Measurements from ENCODE around the gene PRKAG2.

PRKAG2 gene

DNA sequence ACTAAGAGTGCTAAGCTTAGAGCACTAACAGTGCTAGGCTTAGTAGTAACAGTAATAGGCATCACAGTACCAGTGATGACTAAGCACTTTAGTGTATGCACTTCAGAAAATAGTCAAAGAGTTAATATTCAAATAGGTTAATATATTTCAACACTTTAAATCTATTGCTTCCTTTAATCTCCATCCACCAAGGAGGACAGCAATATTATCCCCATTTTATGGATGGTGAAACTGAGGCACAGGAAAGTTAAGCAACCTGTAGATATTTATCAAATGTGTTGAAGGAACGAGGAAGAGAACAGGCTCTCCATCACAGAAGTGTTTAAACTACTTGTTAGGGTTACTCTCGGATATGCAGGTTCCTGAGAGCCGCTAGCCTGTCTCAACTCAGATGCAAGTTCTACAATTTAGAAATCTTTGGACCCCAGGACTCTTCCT is 165.5 kb downstream of the PRKAG2 start:
- no peak for DNase-seq (ENCODE audit: low read depth in 2 of 2)

DNA sequence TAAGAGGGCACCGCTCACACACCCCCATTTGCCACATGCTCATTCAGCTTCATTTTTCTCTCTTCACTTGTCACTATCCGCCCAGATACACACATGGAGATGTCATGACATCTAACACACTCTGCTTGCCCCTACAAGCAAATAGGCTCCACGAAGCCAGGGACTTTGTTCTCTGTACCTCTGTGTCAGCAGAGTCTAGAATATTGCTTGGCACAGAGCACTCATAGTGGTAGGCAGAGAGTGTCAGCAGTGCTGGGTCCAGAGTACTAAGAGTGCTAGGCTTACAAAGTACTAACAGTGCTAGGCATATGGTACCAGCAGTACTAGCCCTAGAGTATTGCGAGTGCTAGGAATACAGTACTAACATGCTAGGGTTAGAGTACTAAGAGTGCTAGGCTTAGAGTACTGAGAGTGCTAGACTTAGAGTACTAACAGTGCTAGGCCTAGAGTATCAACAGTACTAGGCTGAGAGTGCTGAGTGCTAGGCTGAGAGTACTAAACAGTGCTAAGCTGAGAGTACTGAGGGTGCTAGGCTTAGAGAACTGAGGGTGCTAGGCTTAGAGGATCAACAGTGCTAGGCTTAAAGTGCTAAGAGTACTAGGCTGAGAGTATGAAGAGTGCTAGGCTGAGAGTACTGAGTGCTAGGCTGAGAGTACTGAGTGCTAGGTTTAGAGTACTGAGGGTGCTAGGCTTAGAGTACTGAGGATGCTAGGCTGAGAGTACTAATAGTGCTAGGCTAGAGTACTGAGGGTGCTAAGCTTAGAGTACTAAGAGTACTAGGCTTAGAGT is 166.1 kb downstream of the PRKAG2 start:
- no peak for DNase-seq (ENCODE audit: low read depth in 2 of 2)

DNA sequence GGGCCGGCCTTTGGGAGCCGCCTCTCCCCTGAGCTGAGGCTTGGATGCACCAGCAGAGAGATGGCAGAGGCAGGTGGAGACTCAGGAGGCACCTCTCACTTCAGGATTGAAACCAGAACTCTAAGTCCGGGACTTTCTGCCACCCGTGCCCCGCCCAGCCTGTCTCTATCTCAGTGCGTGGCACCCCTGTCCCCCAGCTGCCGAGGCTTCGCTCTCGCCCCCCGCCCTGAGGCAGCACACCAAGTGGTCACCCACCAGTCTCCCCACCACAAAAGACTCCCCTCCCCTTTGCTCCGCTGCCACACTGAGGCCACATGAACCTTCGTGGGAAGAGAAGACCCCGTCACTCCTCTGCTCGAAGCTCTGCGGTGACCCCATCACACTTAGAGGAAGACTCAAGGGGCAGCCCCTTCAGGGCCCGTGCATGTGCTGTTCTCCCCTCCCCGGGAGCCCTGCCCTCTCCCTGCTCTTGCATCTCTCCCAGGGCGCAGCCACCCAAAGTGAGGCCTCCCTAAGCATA is 166.7 kb downstream of the PRKAG2 start:
- no peak for DNase-seq (ENCODE audit: low read depth in 2 of 2)

GRCh38 chr7:151709141-151710038 is 167.5 kb downstream of the PRKAG2 start:
- DNase-seq (ENCODE audit: low read depth in 2 of 2) = no peak

- DNase-seq (ENCODE audit: low read depth in 2 of 2) = no peak
These were observed 168.3 kb downstream of the PRKAG2 start for GRCh38 chr7:151708610-151709009.

DNA sequence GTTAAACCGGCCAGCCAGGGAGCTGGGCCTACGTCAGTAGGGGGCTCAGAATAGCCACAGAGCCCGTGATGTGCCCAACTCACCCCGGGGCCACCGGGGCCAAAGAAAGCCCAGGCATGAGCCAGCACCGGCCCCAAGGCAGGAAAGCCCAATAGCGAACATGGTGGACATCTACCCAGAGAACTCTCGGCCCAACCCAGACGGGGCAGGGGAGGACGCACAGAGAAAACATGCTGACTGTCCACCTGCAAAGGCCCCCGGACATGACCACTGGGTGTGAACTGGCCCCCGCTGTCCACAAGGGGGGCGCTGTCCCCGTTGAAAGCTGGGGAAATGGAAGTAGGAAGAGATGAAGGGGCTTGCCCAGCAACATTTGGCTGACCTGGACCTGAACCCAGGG is 169.2 kb downstream of the PRKAG2 start:
- no peak for DNase-seq (ENCODE audit: low read depth in 2 of 2)

- no peak for DNase-seq (ENCODE audit: low read depth in 2 of 2)
These were observed 169.8 kb downstream of the PRKAG2 start for GRCh38 chr7:151707105-151707469.

DNA sequence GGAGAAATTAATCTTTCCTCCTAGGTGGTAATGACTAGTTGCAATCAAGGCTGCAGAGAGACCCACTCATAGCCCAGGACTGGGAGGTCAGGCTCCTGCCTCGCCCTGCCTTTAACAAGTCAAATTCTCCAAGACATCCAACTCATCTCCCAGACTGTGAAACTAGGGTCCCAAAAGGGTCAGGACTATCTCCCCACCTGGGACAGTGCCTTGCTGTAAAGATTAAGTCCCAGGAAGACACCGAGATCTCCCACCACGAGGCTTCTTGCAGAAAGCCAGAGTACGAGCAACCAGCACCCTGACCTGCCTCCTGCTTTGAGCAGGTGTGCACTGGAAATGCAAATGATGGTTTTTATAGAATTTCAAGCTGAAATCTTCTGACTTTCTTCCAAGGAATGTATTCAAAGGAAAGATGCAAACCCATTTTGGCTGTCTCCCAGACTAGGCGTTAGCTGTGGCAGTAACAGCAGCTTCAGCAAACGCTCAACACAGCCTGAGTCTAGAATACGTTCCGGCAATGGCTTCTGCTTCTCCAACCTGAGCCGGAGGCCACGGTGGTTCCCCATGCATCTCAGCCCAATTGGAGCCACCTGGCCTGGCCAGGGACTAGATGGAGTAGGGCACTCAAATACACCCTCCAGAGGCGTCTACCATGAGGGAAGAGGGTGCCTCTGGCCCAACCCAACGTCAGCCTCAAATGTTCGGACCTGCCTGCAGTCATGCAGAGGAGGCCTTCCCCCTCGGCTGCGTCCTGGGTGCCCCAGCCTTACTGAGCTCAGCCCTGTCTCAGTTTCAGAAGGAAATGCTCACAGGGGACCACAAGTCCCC is 170.4 kb downstream of the PRKAG2 start:
- no peak for DNase-seq (ENCODE audit: low read depth in 2 of 2)

DNA sequence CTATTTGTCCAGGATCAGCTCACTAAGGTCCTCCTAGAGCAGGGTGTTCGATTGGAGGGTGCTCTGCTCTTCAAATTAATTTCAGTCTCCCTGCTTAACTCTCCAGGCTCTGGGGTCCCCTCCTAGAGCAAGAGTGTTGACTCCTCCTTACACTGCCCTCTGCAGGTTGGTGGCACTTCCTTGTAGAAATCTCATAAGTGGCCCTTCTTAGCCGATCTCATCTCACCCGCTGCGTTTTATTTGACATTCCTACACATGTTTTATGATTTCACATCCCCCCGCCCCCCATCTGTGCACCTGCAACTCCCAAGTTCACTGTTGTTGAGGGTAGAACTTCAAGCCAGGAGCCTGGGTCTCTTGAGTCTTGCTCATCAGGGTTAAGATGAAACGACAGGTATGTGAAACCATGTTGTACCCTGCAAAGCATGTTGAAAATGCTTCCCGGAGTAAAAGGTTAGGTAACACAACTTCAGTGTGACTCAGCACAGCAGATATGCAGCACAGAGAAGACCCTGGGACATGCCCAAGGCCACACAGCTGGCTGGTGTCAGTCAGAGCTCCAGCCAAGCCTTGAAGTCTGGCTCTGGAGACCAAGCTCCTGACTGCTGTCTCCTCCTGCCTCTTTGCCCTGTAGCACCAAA is 171.2 kb downstream of the PRKAG2 start:
- DNase-seq (ENCODE audit: low read depth in 2 of 2) = no peak

DNA sequence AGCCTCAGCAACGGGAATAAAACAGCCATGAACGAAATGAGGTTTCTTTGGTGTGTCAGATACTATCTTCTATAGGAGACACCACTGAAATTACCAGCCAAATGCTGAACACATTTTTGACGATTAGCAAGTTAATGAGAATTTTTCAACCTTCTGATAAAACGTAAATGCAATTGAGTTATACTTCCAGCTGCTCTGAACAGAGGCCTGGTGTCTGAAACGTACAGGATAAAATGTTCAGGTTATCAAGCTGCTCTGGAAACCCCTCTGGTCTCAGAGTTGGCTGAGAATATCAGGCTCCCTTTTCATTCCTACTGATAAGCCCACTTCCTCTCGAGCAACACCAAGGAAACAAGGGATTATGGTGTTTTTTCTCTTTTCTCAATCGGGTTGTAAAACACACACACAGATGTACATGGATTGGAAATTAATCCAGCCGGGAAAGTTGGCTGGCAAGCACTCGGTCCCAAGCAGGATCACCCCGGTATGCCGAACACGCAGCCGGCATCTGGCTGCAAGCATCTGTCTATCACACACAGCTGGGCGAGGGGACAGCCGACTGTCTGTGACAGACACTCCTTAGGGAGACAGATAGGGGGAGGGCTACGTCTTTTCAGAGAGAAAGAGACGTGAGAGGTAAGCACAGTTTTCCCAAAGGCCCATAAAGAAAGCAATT is 171.8 kb downstream of the PRKAG2 start:
- DNase-seq (ENCODE audit: low read depth in 2 of 2) = no peak

GRCh38 chr7:151704299-151704959 is 172.5 kb downstream of the PRKAG2 start:
- DNase-seq (ENCODE audit: low read depth in 2 of 2) = no peak

DNA sequence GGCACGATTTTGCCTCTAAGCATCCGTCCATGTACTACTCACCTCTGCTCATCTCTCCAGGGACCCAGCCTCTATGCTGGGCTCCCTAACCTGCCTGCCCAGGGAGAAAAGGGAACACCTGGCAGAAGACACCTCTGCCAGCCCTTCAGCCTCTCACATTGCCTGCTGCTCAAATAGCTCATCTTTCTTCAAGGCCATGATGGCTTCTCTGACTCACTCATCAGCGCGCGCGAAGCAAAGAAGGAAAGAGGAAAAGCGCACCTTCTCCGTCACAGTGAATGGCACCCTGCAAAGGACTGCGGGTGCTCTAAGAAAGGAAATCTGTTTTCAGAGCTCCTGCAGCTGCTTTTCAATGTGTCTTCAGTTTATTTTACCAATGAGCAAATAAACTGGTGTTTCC is 174.0 kb downstream of the PRKAG2 start:
- no peak for DNase-seq (ENCODE audit: low read depth in 2 of 2)

GRCh38 chr7:151700586-151701165 is 176.2 kb downstream of the PRKAG2 start:
- DNase-seq (ENCODE audit: low read depth in 2 of 2) = no peak

DNA sequence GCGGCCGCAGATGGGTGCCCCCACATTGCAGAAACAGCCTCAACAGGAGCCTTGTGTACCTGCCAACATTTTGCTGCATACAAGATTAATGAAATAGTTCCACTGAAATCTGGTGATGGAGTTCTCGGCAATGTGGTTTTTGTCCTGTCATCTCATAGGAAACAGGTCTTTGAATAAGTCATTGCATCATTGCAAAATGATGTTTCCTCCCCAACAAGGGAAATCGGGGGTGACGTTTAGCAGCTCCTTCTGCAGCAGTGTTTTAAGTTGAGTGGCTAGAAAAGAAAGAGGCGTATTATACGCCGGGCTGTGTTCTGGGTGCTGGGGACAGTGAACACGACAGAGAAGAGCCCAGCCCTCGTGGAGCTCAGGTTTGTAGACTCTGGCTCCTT is 177.0 kb downstream of the PRKAG2 start:
- no peak for DNase-seq (ENCODE audit: low read depth in 2 of 2)

DNA sequence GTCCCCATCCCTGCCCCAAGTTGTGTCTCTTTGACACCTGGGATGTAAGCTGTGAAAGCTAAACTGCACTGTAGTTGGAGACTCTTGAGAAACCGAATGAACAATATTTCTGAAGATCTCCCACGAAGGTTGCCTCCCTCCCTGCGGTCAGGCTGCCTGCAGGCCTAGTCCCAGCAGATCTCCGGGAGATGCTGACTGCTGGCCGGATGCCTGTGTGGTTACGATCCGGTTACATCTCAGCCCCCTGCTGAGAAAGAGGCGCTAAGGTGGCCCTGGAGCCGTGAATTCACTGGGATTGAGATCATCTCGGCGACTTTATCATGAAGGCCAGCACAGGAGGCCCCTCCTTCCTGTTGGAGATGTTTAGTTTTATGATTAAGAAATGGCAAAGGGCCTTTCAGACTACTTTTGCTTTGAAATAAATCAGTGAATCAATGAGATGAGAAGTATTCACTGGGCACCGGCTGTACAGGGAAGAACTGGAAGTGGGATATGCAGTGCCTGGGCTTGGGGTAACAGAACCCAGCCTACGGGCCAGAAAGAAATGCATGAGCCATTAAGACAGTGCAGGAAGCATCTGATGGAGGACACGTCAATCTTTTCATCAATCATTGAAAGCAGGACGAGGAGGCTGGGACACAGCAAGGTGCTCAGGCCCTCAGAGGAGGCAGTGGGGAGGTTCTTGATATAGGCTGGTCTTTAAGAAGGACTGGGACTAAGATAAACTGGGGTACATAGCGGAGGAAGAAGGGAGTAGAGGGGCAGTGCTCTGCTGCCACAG is 177.6 kb downstream of the PRKAG2 start:
- no peak for DNase-seq (ENCODE audit: low read depth in 2 of 2)

GRCh38 chr7:151697942-151698341 is 179.0 kb downstream of the PRKAG2 start:
- DNase-seq (ENCODE audit: low read depth in 2 of 2) = no peak

- DNase-seq (ENCODE audit: low read depth in 2 of 2) = no peak
These were observed 179.4 kb downstream of the PRKAG2 start for GRCh38 chr7:151697515-151697895.

DNA sequence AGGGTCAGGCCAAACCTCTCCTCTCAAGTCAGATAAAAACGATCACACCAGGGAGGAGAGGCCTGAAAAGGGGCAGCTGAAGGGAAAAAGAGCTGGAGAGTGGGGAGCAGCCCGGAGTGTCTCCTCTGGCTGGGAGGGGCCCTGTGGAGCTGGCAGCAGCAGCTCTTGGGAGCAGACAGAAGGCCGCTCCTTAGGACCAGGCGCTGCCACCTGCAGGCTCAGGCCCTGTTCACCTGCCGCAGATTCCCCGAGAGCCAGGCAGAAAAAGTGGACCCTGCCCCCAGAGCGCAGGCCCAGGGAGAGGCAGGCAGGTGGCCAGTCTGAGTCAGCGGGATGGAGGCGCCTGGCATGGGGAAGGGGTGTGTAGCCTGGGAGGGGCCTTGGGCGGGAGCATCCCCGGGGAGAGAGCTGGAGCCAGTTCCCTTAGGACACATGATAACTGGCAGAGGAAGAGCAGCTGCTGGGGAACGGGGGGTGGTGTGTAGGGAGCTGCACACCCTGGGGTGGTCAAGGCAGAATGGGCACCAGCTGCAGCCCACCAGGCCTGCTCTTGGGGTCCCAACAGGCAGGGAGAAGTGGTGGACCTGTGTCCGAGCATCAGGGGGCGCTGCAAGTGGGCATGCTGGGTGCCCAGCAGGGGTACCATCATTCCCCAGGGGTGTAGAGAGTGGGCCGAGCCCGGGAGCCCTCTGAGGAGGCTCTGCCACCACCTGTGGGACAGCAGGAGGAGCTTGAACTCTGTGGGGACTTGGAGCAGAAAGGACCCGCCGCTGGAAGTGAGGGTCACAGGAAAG is 180.0 kb downstream of the PRKAG2 start:
- no peak for DNase-seq (ENCODE audit: low read depth in 2 of 2)

All from stimulated activated CD8-positive, alpha-beta memory T cell treated with anti-CD3 and anti-CD28 coated beads, Interleukin-15, amount 100 ng/mL, for 48 hours (primary cell).